Suprapubic skin (tissue), 4 donors: ENCODE measurements around the gene EZR.

Experiments used
- CTCF ChIP-seq, 2 donors: fragments of 200-600 bp in 1 of 2; fragments of 450-650 bp in 1 of 2; sonication (generic) in 1 of 2; IDR thresholded peaks; one replicate each; pipeline ENCODE4 v1.5.1; 2016 to 2019; ENCODE audit warnings: antibody characterized with exemption in 2 of 2, mild to moderate bottlenecking in 1 of 2, moderate library complexity in 1 of 2
- POLR2A ChIP-seq, 2 donors: fragments of 450-650 bp; IDR thresholded peaks; one replicate each; pipeline ENCODE4 v1.6.1; 2017; ENCODE audit warnings: antibody characterized with exemption in 2 of 2, mild to moderate bottlenecking in 2 of 2, moderate library complexity in 2 of 2
- POLR2AphosphoS5 ChIP-seq, 3 donors: sonication (generic); formaldehyde crosslinking; IDR thresholded peaks; one replicate each; pipeline ENCODE4 v1.6.1; 2017; ENCODE audit warnings: antibody characterized with exemption in 3 of 3

GRCh38 chr6:158775832-158776231, 43.3 kb downstream of the EZR start:
- no peak for TF ChIP-seq CTCF (IDR thresholded peaks at IDR 0.05)
- no peak for TF ChIP-seq POLR2AphosphoS5 (IDR thresholded peaks at IDR 0.05)
- no peak for TF ChIP-seq POLR2A (IDR thresholded peaks at IDR 0.05)
